ENCODE results near the gene HEY2.
"Not testable (repeated sequence)": the region's sequence is repeated elsewhere in the genome, so short reads cannot be mapped to it uniquely, and the experiment has no call there.

The HEY2 gene

GRCh38 chr6:125749173-125749864, at the start of gene HEY2:
Gene HEY2 (plus strand): TSS chr6:125749632. CDS start chr6:125749777, 145 bp downstream.
- DNase-seq (ENCODE audit: low read depth in 2 of 2) = peak; percentile 49 to 60

DNA sequence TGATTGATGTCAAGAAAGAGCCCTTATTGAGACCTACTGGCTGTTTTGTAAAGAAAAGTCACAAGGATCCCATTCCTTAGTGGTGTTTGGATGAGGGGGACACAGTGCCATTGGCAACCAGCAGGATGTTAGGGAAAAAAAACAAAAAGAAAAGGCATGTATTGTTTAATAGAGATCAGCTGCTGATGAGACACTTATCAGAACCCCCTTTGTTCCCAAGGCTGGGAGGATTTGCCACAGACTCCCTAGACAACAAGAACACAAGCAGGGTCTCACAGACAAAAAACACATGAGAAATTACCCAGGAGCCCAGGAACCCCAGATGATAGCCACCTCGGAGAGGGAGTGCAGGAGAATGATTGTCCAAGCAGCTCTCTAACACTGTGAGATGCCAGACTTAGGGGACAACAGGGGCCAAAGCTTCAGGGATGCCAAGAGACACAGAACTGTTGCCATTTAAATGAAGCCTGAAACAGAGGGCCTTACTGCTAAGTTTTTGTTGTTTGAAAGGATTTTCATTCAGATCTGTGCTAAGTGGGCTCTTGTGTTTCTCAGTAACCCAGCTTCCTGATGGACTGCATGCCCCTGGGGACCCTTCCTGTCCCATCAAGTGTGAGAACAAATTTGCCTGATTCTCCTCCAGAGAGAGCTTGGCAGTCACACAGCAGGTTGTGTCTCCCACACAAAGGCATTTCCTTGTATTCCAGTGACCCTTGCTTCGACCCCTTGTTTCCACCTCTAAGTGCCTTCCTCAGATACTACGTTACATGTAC, 48.7 kb upstream of the HEY2 start:
- DNase-seq (ENCODE audit: low read depth in 2 of 2) = no peak

DNA sequence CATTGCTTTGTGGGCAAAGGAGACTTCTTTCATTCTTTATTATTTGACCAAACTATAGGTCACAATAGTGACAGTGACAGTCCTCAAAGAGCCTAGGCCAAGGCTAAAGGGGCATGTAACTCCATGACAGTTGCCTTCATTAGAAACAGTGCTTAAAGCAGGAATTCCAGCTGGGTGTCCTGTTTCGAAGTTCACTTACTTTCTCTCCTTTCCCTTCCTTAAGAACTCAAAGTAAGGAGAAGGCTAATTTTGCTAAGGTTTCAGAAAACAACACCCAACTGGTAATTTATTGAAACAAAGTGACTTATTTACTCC, 48.1 kb upstream of the HEY2 start:
- DNase-seq (ENCODE audit: low read depth in 2 of 2) = no peak

- not testable (repeated sequence) for DNase-seq (ENCODE audit: low read depth in 2 of 2)
Observed at GRCh38 chr6:125703882-125704281, 45.5 kb upstream of the HEY2 start.

DNA sequence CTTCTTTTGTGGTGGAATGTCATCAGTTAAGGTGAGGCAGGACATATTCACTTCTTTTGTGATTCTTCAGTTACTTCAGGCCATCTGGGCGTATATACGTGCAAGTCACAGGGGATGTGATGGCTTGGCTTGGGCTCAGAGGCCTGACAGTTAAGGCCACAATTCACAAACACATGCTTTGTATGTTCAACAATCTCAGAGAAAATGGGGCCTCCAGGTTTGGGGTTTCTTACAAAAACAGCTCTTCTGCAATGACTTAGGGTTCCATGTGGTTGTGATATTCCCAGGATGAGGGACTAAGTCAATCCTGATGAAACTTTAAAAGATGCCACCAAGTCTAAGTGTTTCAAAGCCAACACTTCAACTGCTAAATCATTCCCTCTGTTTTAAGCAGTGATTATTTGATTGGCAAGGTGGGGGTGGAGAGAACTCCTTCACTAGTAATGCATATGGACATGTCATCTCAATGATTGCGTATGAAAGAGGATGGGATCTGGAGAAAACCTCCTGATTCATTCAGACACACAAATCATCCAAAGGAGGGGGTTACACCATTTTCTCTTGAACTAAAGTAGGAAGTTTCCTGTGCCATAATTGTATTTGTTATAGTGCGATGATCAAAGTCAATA, 41.7 kb upstream of the HEY2 start:
- DNase-seq (ENCODE audit: low read depth in 2 of 2) = no peak

DNA sequence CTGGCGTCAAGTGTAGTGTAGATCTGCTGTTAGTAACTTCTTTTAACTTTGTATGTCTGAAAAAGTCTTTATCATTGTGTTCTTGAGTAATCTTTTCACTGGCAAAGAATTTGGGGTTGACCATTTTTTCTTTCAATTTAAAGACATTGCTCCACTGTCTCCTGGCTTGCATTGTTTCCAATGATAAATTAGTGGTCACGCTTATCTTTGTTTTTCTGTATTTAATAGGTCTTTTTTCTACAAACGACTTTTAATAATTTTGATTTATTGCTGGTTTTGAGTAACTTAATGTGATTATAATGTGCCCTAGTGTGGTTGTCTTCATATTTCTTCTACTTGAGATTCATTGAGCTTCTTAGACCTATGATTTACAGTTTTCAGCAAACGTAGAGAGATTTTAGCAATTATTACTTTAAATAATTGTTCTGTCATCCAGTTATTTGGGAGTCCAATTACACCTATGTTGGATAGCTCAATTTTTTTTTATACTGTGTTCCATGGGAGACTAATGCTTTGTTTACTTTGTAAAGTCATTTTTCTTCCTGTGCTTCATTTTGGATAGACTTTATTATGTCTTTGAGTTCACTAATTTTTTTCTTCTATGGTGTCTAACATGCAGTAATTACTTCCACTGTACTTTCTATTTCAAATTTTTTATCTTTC, 38.3 kb upstream of the HEY2 start:
- DNase-seq (ENCODE audit: low read depth in 2 of 2) = no peak

- DNase-seq (ENCODE audit: low read depth in 2 of 2) = no peak
Observed at GRCh38 chr6:125714441-125715090, 34.9 kb upstream of the HEY2 start.

GRCh38 chr6:125717120-125717731, 32.2 kb upstream of the HEY2 start:
- no peak for DNase-seq (ENCODE audit: low read depth in 2 of 2)

DNA sequence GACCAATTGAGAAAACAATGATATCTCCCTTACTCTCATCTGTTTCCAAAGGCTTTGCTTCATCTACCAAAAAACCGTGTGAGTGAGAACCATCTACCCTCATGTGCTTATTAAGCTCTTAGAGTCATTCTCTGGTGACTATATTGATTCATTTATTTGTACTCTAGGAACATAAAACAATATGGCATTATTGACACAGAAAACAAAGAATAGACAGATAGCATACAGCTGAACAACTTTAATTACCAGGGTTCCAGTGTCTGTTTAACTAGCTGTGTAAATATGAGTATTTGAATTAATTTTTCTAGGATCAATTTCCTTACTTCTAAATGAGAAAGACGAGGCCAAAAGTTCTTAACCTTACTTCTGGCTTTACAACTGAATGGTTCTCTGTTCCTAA, 31.3 kb upstream of the HEY2 start:
- DNase-seq (ENCODE audit: low read depth in 2 of 2) = no peak

DNA sequence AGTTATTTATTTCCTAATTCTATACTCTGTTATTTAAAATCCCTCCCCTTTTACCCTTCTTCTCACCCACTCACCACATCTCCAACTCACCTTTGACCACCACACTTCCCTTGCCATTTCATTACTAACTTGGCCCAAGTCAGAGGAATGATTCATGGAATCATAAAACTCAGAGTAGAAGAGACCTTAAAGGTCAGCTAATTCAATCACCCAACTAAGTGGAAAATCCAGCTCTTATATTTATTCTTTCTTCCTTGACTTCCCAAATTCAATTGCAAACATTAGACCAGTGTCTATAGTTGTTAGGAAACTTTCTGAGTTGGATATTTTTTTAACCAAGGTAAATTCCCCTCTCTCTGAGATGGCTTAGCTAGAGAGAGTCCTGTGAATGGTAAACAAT, 26.5 kb upstream of the HEY2 start:
- no peak for DNase-seq (ENCODE audit: low read depth in 2 of 2)

- DNase-seq (ENCODE audit: low read depth in 2 of 2) = no peak
Observed at GRCh38 chr6:125727216-125727615, 22.2 kb upstream of the HEY2 start.

- DNase-seq (ENCODE audit: low read depth in 2 of 2) = no peak
Observed at GRCh38 chr6:125728739-125729138, 20.7 kb upstream of the HEY2 start.

DNA sequence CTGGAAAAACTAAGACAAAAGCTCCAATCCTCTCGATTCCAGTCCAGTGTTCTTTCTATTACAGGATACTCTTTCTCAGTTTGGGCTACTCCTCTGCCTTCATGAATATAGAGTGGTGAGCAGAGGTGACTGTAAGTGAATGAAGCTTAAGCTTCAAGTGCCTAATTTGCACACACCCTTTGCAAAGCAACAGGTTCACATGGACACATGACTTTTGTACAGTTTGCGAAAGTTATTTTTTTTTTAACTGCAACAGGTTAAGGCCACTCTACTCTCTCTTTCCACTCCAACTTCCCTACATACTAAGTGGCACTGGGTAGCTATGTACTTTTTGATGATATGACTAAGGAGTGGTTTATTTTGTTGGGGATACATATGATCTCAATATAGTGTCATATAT, 19.4 kb upstream of the HEY2 start:
- no peak for DNase-seq (ENCODE audit: low read depth in 2 of 2)

DNA sequence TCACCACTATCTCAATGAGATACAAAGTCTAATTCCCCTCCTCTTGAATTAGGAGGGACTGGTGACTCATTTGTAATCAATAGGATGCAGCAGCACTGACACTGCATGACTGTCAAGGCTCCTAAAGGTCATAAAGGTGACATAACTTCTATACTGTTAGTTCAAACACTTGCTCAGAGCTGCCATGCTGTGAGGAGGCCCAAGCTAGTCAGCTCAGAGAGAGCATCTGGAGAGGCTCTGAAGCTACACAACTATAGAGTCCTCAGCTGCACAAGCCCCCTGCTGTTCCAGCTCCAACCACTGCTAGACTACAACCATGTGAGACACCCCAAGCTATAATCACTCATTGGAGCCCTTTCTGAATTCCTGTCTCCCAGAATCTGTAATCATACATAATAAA, 17.0 kb upstream of the HEY2 start:
- no peak for DNase-seq (ENCODE audit: low read depth in 2 of 2)

- no peak for DNase-seq (ENCODE audit: low read depth in 2 of 2)
Observed at GRCh38 chr6:125733516-125734300, 15.7 kb upstream of the HEY2 start.

DNA sequence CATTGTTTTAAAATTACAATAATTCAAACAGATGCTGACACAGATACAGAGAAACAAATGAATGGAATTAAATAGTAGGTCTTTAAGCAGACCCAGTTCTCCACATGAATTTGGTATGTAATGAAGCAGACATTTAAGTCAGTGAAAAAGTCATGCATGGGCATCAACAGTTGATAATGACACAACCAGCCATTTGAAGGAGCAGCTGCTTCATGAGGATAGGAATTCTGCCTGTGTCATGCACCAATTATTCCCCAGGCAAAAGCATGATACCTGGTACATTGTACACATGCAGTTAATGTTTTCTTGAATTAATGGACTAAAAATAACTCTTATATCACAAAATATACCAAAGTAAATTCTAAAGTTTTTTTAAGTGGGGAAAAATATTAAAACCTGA, 11.2 kb upstream of the HEY2 start:
- DNase-seq (ENCODE audit: low read depth in 2 of 2) = no peak

DNA sequence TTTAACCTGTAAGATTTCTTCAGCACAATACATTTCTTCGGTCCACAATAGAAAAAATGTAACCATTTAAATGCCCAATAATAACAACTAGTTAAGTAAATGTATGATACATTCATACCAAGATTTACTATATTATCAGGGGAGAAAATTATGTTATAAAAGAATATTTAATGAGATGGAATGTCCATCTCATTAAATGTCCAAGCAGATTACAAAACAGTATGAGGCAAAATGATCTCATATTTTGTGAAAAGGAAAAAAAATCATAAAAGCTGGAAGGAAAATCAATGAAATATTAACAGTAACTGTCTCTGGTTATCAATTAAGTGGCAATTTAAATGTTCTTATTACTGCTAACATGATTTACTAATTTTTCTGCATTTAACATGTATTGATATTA, 10.1 kb upstream of the HEY2 start:
- no peak for DNase-seq (ENCODE audit: low read depth in 2 of 2)

DNA sequence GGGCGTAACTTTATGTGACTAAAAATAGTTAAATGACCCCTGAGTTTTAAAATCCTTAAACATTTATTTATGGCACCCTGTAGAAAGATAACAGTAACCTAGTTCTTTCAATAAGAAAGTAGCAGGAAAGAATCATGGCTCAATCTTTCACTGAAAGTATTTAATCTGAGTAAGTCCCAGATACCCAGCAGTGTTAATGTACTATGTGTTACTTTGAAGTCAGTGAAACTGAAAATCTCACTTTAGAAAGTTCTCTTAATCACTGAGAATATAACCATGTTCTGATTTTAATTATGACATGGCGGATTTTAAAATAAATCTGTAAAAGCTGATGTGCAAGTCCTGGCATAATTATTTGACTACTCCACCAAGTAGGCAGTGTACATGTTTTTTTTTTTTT, 8.1 kb upstream of the HEY2 start:
- no peak for DNase-seq (ENCODE audit: low read depth in 2 of 2)

DNA sequence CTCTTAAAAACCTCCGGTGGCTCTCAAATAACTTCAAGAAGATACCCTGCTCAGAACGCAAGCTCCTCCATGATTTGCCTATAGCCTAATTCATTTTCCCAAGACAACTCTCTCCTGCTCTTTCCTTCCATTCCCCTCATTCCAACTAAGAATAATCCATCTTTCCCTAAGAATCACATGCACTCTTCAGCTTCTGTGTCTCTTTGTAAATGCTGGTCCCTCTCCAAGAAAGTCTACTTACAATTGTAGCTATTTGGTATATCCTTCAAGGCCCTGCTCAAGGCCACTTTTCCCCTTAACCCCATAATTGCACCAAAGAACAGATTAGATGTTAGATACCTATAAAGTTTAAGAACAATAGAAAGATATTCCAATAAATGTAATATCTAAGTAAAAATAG, 7.4 kb upstream of the HEY2 start:
- no peak for DNase-seq (ENCODE audit: low read depth in 2 of 2)

DNA sequence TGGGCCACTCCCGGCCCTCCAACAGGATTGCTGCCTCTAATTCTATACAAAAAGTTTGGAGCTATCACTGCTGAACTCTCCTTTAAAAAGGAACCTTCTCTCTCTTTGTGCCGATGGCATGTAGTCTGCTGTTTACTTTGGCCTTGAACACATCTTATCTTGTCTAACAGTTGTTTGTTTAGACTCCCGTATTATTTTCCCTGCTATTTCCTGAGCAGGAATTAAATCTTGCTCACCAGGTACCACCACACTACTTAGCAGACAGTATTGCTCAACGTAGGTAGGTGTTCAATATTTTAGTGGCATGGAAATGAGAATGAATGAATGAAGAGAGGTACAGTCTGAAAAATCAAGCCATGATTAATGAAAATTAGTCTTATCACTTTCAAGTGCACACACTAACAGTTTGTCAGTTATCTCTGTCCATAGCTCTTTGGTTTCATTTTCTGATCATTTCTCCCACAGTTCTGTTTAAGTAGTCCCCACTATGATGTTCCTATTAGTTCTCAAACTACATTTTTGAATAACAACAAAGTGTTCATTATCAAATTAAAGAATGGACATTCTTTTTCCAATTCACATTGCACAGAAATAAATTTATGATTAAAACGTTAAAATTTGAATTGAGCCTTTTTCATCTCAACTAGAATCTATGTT, 6.8 kb upstream of the HEY2 start:
- no peak for DNase-seq (ENCODE audit: low read depth in 2 of 2)
